SJCRH30 (cell line): ENCODE data around the gene MAZ. TPM values are rescaled to one million over a fixed set of nuclear protein-coding genes. Genes with fewer than 3 reads are reported as not detected.

ENCODE experiments used
- DNase-seq, 2 experiments: peaks; one replicate each; pipeline ENCODE4 v3.0.0-alpha.2; 2015 to 2020
- H3K27ac ChIP-seq: fragments of 250-450 bp; sonication (Bioruptor Pico); 2 replicates; pipeline ENCODE4 v1.5.1; 2020; ENCODE audit warnings: mild to moderate bottlenecking, moderate library complexity
- H3K27me3 ChIP-seq: fragments of 250-450 bp; sonication (Bioruptor Pico); 2 replicates; pipeline ENCODE4 v1.5.1; 2020; ENCODE audit warnings: mild to moderate bottlenecking, moderate library complexity
- H3K36me3 ChIP-seq: fragments of 250-450 bp; sonication (Bioruptor Pico); 2 replicates; pipeline ENCODE4 v1.5.1; 2020; ENCODE audit warnings: mild to moderate bottlenecking, moderate library complexity
- H3K4me1 ChIP-seq: fragments of 250-450 bp; sonication (Bioruptor Pico); 2 replicates; pipeline ENCODE4 v1.5.1; 2020; ENCODE audit warnings: mild to moderate bottlenecking, moderate library complexity
- H3K4me3 ChIP-seq: fragments of 250-450 bp; sonication (Bioruptor Pico); 2 replicates; pipeline ENCODE4 v1.5.1; 2020; ENCODE audit warnings: mild to moderate bottlenecking, moderate library complexity
- H3K9me3 ChIP-seq: fragments of 250-450 bp; sonication (Bioruptor Pico); replicated peaks from 2 replicates; pipeline ENCODE4 v1.5.1; 2020; ENCODE audit warnings: mild to moderate bottlenecking, moderate library complexity
- total RNA-seq: library from RNA; depleted of rRNA; stranded (reverse); fragments of >200 nt; shearing (Covaris generic); gene quantifications from 2 replicates; pipeline ENCODE4 v1.2.3, GENCODE V29; 2014

The MAZ gene
- total RNA-seq, 1 experiment from 2014 or later = 186 TPM

DNA sequence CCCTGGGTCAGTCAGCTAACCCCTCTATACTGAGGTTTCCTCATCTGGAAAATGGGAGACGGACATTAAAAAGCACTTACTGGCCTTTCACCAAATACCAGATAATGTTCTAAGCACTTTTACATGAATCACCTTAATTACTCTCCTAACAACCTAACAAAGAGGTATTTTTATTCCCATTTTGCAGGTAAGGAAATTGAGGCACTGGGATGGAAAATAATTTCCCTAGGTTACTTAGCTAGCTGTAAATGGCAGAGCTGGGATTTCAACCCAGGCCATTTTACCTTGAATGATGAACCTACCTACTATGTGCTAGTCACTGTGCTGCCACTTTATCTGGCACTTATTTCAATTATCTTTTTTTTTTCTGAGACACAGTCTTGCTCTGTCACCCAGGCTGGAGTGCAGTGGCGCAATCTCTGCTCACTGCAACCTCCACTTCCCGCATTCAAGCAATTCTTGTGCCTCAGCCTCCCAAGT is 12.1 kb upstream of the MAZ start:
- Histone ChIP-seq H3K4me1 (no peaks in the 10 kb centered on the region), H3K36me3 (peaks cover 47% of the 10 kb centered on the region), H3K27me3 (no peaks in the 10 kb centered on the region), H3K9me3 (no peaks in the 10 kb centered on the region), H3K27ac (no peak overlapping the region), H3K4me3 (no peak overlapping the region)
- no peak for DNase-seq

DNA sequence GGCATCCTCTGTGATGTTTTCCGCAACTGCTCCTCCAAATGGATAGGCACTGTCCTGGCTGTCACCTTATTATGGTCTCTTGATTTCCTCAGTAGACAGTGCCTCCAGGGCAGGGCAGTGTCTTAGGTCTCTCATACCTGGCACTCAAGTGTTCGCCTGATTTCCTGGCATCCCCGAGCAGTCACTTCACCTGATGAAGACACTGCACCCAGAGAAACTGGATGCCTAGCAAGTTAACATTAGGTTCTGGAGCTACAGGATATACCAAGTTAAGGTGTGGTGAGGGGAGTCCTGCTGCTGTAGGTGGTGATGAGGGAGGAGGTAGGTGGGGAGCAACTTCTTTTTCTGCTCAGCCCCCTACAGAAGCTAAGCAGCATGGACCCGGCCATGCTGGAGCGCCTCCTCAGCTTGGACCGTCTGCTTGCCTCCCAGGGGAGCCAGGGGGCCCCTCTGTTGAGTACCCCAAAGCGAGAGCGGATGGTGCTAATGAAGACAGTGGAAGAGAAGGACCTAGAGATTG is 3.9 kb upstream of the MAZ start:
- Histone ChIP-seq H3K4me3 (no peak overlapping the region), H3K27ac (no peak overlapping the region), H3K36me3 (peaks cover 66% of the 10 kb centered on the region), H3K9me3 (no peaks in the 10 kb centered on the region), H3K27me3 (no peaks in the 10 kb centered on the region), H3K4me1 (peaks cover 20% of the 10 kb centered on the region; the same call in 1 of the 2 replicates)
- DNase-seq = no peak

- Histone ChIP-seq H3K27me3 (no peaks in the 10 kb centered on the region), H3K27ac (no peak overlapping the region), H3K36me3 (peaks cover 61% of the 10 kb centered on the region), H3K4me3 (no peak overlapping the region), H3K4me1 (peaks cover 22% of the 10 kb centered on the region; the same call in 1 of the 2 replicates), H3K9me3 (no peaks in the 10 kb centered on the region)
- no peak for DNase-seq
Observed at GRCh38 chr16:29804020-29804419, 2.3 kb upstream of the MAZ start.

- Histone ChIP-seq H3K9me3 (no peaks in the 10 kb centered on the region), H3K4me3 (peak overlapping the region; percentile 61), H3K27ac (peak overlapping the region; percentile 67), H3K27me3 (no peaks in the 10 kb centered on the region), H3K4me1 (peaks cover 22% of the 10 kb centered on the region; the same call in 1 of the 2 replicates), H3K36me3 (peaks cover 59% of the 10 kb centered on the region)
- DNase-seq = no peak
Observed at GRCh38 chr16:29804455-29805231, 1.7 kb upstream of the MAZ start.

- Histone ChIP-seq H3K27me3 (no peaks in the 10 kb centered on the region), H3K4me1 (peaks cover 22% of the 10 kb centered on the region; the same call in 1 of the 2 replicates), H3K36me3 (peaks cover 55% of the 10 kb centered on the region), H3K4me3 (peak overlapping the region; percentile 61), H3K27ac (peak overlapping the region; percentile 67), H3K9me3 (no peaks in the 10 kb centered on the region)
- peak; percentile 97 for DNase-seq
Observed at GRCh38 chr16:29805232-29806098, 864 bp upstream of the MAZ start.

GRCh38 chr16:29806641-29807425 is 504 bp downstream of the MAZ start:
- DNase-seq = peak; percentile 59 to 67
- peaks cover 44% of the 10 kb centered on the region for H3K36me3 ChIP-seq

GRCh38 chr16:29807426-29808218 is 1.3 kb downstream of the MAZ start:
- Histone ChIP-seq H3K27ac (peak overlapping the region; percentile 16; the same call in 1 of the 2 replicates), H3K9me3 (no peaks in the 10 kb centered on the region), H3K4me3 (peak overlapping the region; percentile 63), H3K27me3 (no peaks in the 10 kb centered on the region), H3K4me1 (peaks cover 28% of the 10 kb centered on the region), H3K36me3 (peaks cover 38% of the 10 kb centered on the region)
- DNase-seq = peak; percentile 85 to 86

More at GRCh38 chr16:29806641-29807425, 504 bp downstream of the MAZ start:
- H3K4me3 ChIP-seq = peak overlapping the region; percentile 63
- H3K27ac ChIP-seq = peak overlapping the region; percentile 62; the same call in 1 of the 2 replicates
- H3K27me3 ChIP-seq = no peaks in the 10 kb centered on the region
- H3K4me1 ChIP-seq = peaks cover 31% of the 10 kb centered on the region
- H3K9me3 ChIP-seq = no peaks in the 10 kb centered on the region

DNA sequence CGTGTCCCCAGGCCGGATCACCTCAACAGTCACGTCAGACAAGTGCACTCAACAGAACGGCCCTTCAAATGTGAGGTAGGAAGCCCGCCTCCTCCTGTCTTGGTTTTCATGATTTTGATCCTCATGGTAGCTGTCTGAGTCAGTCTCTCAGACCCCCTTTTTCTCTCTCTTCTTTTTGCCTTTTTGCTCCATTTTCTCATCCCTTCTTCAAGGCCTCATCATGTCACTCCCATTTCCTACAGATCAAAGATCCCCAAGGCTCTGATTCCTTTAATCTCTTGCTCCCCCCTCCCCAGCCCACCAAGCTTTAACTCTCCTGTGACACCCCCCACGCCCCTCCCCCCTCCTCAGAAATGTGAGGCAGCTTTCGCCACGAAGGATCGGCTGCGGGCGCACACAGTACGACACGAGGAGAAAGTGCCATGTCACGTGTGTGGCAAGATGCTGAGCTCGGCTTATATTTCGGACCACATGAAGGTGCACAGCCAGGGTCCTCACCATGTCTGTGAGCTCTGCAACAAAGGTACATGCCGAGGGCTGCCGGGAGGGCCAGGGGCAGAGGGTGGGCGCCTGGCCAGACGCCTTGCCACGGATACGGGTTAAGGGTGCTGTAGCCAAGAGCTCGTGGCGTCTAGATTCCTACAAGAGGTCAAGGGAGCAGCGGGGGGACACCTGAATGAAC is 2.0 kb downstream of the MAZ start:
- Histone ChIP-seq H3K36me3 (peaks cover 31% of the 10 kb centered on the region), H3K4me1 (peaks cover 20% of the 10 kb centered on the region), H3K27me3 (no peaks in the 10 kb centered on the region), H3K27ac (no peak overlapping the region; the same call in 1 of the 2 replicates), H3K4me3 (peak overlapping the region; percentile 63), H3K9me3 (no peaks in the 10 kb centered on the region)
- DNase-seq = no peak

DNA sequence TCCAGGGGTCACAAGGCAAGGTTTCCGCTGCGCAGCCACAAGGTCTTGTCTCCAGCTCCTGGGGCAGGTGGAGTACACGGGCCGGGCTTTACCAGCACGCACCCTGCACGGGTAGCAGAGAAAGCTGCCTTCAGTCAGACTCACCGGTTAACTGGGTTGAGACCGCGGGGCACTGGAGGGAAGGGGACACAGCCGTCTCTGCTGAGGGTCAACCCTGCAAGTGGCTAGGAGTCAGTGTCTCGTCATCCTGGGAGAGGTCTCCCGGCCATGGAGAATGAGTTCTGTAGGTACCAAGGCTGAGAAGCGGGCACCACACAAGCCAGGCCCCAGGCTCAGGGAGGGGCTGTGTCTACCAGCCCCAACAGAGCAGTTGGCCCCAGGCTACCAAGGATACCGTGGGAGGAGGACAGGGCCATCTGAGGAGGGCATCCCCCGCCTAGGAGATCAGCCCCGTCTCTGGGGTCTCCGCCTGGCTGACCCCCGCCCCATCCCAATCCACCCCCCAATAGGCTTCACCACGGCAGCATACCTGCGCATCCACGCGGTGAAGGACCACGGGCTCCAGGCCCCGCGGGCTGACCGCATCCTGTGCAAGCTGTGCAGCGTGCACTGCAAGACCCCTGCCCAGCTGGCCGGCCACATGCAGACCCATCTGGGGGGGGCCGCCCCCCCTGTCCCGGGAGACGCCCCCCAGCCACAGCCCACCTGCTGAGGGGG is 2.9 kb downstream of the MAZ start:
- H3K27ac ChIP-seq = no peak overlapping the region

DNA sequence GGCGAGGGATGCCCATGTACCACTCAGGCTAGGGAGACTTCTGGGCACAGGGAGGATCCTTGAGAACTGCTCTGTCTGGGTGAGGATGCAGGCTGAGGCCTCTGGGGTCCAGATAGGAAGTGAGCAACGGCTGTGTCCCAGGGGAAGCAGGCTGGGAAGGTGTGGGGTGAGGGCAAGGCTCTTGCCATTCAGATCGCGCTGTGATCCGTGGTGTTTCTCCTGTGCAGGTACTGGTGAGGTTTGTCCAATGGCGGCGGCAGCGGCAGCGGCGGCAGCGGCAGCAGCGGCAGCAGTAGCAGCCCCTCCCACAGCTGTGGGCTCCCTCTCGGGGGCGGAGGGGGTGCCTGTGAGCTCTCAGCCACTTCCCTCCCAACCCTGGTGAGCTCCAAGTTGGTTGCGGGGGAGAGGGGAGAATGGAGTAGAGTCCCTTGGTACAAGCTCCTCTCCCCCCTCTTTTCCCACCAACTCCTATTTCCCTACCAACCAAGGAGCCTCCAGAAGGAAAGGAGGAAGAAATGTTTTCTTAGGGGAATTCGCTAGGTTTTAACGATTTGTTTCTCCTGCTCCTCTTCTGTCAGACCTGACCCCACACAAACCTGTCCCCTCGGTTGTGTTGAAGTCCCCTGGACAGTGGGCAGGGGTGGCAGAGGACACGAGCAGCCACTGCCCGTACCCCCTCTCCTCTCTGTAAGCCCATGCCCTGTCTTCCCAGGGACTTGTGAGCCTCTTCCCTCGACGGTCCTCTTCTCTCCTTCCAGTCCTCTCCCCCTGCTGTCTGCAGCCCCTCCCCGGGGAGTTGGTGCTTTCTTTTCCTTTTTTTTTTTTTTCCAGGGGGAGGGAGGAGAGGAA is 3.7 kb downstream of the MAZ start:
- H3K4me3 ChIP-seq = no peak overlapping the region
- H3K27me3 ChIP-seq = no peaks in the 10 kb centered on the region
- H3K36me3 ChIP-seq = peaks cover 20% of the 10 kb centered on the region
- H3K9me3 ChIP-seq = no peaks in the 10 kb centered on the region
- H3K4me1 ChIP-seq = peaks cover 11% of the 10 kb centered on the region
- DNase-seq = no peak
- H3K27ac ChIP-seq = no peak overlapping the region

More for the DNA sequence above, 2.9 kb downstream of the MAZ start:
- H3K4me3 ChIP-seq = no peak overlapping the region
- no peak for DNase-seq
- H3K4me1 ChIP-seq = peaks cover 17% of the 10 kb centered on the region
- H3K36me3 ChIP-seq = peaks cover 23% of the 10 kb centered on the region
- no peaks in the 10 kb centered on the region for H3K9me3 ChIP-seq
- no peaks in the 10 kb centered on the region for H3K27me3 ChIP-seq

DNA sequence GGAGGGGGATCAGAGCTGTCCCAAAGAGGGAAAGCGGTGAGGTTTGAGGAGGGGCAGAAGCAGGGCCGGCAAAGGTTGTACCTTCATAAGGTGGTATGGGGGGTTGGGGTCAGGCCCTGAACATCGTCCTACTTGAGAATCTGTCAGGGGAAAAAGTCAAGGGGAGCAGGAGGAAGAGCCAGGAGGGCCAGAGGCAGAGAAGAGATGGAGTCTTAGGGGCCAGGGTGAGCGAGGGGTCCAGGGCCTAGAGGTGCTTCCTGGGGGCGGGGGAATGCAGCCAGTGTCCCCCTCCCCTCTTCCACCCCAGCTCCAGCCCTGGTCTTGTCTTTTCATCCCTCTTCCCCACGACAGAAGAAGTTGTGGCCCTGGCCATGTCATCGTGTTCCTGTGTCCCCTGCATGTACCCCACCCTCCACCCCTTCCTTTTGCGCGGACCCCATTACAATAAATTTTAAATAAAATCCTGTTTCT is 4.4 kb downstream of the MAZ start:
- H3K27ac ChIP-seq = no peak overlapping the region
- H3K9me3 ChIP-seq = no peaks in the 10 kb centered on the region
- peaks cover 11% of the 10 kb centered on the region for H3K4me1 ChIP-seq
- H3K4me3 ChIP-seq = no peak overlapping the region
- no peak for DNase-seq
- H3K36me3 ChIP-seq = peaks cover 20% of the 10 kb centered on the region
- H3K27me3 ChIP-seq = no peaks in the 10 kb centered on the region
